ENCODE data around the gene LMF1. TPM values are rescaled to one million over a fixed set of nuclear protein-coding genes. Genes with fewer than 3 reads are reported as not detected.

The LMF1 gene
- total and polyA plus RNA-seq, 9 of the 15 experiments (the other 6 are each of a cell fraction or from before 2014, with no cell fraction given): 0.11 to 1.6 (median 0.55) TPM; not detected in 1

- Histone ChIP-seq H3K36me3 (ENCODE audit: control insufficient read depth, insufficient read depth, low read length) (no peaks in the 10 kb centered on the region), H3K27ac (ENCODE audit: extremely low read depth, low read depth, low read length) (no peak overlapping the region), H3K4me1 (replicated peaks in 1 of 2; ENCODE audit: control insufficient read depth in 2 of 2, insufficient read depth in 2 of 2, low read length in 2 of 2) (peaks cover 0 to 13% of the 10 kb centered on the region in 2 experiments; a peak in 1 of 5 replicates), H3K9me1 (ENCODE audit: control insufficient read depth, insufficient read depth, low read length) (no peaks in the 10 kb centered on the region), H3K9me3 (replicated peaks; ENCODE audit: control insufficient read depth, insufficient read depth, low read depth, low read length) (no peaks in the 10 kb centered on the region), H3K4me2 (ENCODE audit: insufficient read depth, low read length) (no peak overlapping the region), H3K27me3 (ENCODE audit: control insufficient read depth in 2 of 2, insufficient read depth in 2 of 2, low read length in 2 of 2) (peaks cover 65 to 70% of the 10 kb centered on the region in 2 experiments), H3K4me3 (no peak overlapping the region), H3K79me2 (ENCODE audit: control insufficient read depth, insufficient read depth, low read length) (no peaks in the 10 kb centered on the region), H3K9ac (ENCODE audit: insufficient read depth in 1 of 2, low read depth in 2 of 2, low read length in 2 of 2) (no peak overlapping the region), H4K20me1 (replicated peaks; ENCODE audit: control insufficient read depth, insufficient read depth, low read length) (peaks cover 4% of the 10 kb centered on the region), H2AFZ (ENCODE audit: low read depth, low read length) (no peak overlapping the region)
- no peak for DNase-seq (ENCODE audit: extremely low read depth in 1 of 4, low spot score in 3 of 4)
- no peak for TF ChIP-seq MTA2 (IDR thresholded peaks at IDR 0.05; ENCODE audit: low read depth)
- TF ChIP-seq ZNF408 (CRISPR knock-in tag; IDR thresholded peaks at IDR 0.05; ENCODE audit: low read depth): no peak
- TF ChIP-seq NCOA6 (IDR thresholded peaks at IDR 0.05): no peak
- TF ChIP-seq ZBTB5 (IDR thresholded peaks at IDR 0.05): no peak
- TF ChIP-seq SUPT5H (IDR thresholded peaks at IDR 0.05): no peak
- TF ChIP-seq, protein P1, sequence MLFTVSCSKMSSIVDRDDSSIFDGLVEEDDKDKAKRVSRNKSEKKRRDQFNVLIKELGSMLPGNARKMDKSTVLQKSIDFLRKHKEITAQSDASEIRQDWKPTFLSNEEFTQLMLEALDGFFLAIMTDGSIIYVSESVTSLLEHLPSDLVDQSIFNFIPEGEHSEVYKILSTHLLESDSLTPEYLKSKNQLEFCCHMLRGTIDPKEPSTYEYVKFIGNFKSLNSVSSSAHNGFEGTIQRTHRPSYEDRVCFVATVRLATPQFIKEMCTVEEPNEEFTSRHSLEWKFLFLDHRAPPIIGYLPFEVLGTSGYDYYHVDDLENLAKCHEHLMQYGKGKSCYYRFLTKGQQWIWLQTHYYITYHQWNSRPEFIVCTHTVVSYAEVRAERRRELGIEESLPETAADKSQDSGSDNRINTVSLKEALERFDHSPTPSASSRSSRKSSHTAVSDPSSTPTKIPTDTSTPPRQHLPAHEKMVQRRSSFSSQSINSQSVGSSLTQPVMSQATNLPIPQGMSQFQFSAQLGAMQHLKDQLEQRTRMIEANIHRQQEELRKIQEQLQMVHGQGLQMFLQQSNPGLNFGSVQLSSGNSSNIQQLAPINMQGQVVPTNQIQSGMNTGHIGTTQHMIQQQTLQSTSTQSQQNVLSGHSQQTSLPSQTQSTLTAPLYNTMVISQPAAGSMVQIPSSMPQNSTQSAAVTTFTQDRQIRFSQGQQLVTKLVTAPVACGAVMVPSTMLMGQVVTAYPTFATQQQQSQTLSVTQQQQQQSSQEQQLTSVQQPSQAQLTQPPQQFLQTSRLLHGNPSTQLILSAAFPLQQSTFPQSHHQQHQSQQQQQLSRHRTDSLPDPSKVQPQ (CRISPR knock-in tag; IDR thresholded peaks at IDR 0.05; ENCODE audit: borderline replicate concordance): no peak
- TF ChIP-seq PRPF4 (IDR thresholded peaks at IDR 0.05; ENCODE audit: insufficient read depth, low read depth, low read length, poor library complexity, severe bottlenecking): no peak
- no peak for TF ChIP-seq SIX5 (IDR thresholded peaks at IDR 0.05; ENCODE audit: borderline replicate concordance in 1 of 2, insufficient read depth in 1 of 2, low read depth in 1 of 2, low read length in 2 of 2)
- TF ChIP-seq KAT2B (IDR thresholded peaks at IDR 0.05; ENCODE audit: low read depth, low read length): no peak
- no peak for ATAC-seq
- 6% methylated on average over 27 of the region's 27 CpGs for WGBS (ENCODE audit: insufficient coverage, low coverage, missing lambda C conversion rate)
- intact Hi-C loops (cut with micrococcal nuclease): no loop called here
- no peak for FAIRE-seq
- no TSS peak for BruUV-seq (replicated peaks)
- ChIA-PET POLR2A (interaction anchor here (0.6 kb wide), 1 partner anchor 41 kb away, joined by 3 read pairs; no protein-coding TSS in a partner anchor), CTCF (ENCODE audit: low intra/inter-chr PET ratio) (no interaction called here)
- in situ Hi-C loops (cut with MboI): no loop called here
Measured at GRCh38 chr16:939311-939710, 31.5 kb downstream of the LMF1 start.

Data from K562 (cell line).